ENCODE results near the gene ZNF30. TPM values are rescaled to one million over a fixed set of nuclear protein-coding genes. Genes with fewer than 3 reads are reported as not detected.

The ZNF30 gene
- total and polyA plus RNA-seq, 2 experiments from 2014 or later = 1.1 to 3.2 TPM

- no peak overlapping the region for H3K27ac ChIP-seq
- H3K36me3 ChIP-seq (replicated peaks; ENCODE audit: insufficient read depth, low read depth) = no peaks in the 10 kb centered on the region
- H4K20me1 ChIP-seq (ENCODE audit: insufficient read depth, poor library complexity, severe bottlenecking) = no peaks in the 10 kb centered on the region
- H3K4me2 ChIP-seq = no peak overlapping the region
- no peak for DNase-seq (ENCODE audit: low spot score)
- 84% methylated on average over 12 of the region's 12 CpGs for WGBS (ENCODE audit: low lambda C conversion rate, missing lambda C conversion rate)
- TF ChIP-seq EZH2phosphoT487 (IDR thresholded peaks at IDR 0.05; ENCODE audit: low read depth, severe bottlenecking, unreplicated experiment) (no peak), EZH2 (IDR thresholded peaks at IDR 0.05; ENCODE audit: borderline replicate concordance) (no peak), CTCF (IDR thresholded peaks at IDR 0.05; ENCODE audit: poor library complexity) (no peak)
- H3K9me3 ChIP-seq (ENCODE audit: low read depth) = no peaks in the 10 kb centered on the region
- no peaks in the 10 kb centered on the region for H3K79me2 ChIP-seq
- no peaks in the 10 kb centered on the region for H3K27me3 ChIP-seq
- H3K9me2 ChIP-seq (replicated peaks; ENCODE audit: insufficient read depth) = no peaks in the 10 kb centered on the region
- no peaks in the 10 kb centered on the region for H3K4me1 ChIP-seq (ENCODE audit: insufficient read depth)
- H3K4me3 ChIP-seq = no peak overlapping the region
- no peak overlapping the region for H2AFZ ChIP-seq
These were observed 53.3 kb downstream of the ZNF30 start for GRCh38 chr19:34979819-34980640.

GRCh38 chr19:34982275-34982674 is 55.6 kb downstream of the ZNF30 start:
- Histone ChIP-seq H3K4me1 (ENCODE audit: insufficient read depth) (no peaks in the 10 kb centered on the region), H3K4me3 (no peak overlapping the region), H3K36me3 (replicated peaks; ENCODE audit: insufficient read depth, low read depth) (no peaks in the 10 kb centered on the region), H4K20me1 (ENCODE audit: insufficient read depth, poor library complexity, severe bottlenecking) (no peaks in the 10 kb centered on the region), H2AFZ (no peak overlapping the region), H3K4me2 (no peak overlapping the region), H3K27ac (no peak overlapping the region), H3K27me3 (no peaks in the 10 kb centered on the region), H3K9me3 (ENCODE audit: low read depth) (no peaks in the 10 kb centered on the region), H3K79me2 (no peaks in the 10 kb centered on the region), H3K9me2 (replicated peaks; ENCODE audit: insufficient read depth) (no peaks in the 10 kb centered on the region)
- WGBS (ENCODE audit: low lambda C conversion rate, missing lambda C conversion rate) = 79% methylated on average over 5 of the region's 5 CpGs
- no peak for DNase-seq (ENCODE audit: low spot score)
- no peak for TF ChIP-seq CTCF (IDR thresholded peaks at IDR 0.05; ENCODE audit: poor library complexity)
- TF ChIP-seq EZH2phosphoT487 (IDR thresholded peaks at IDR 0.05; ENCODE audit: low read depth, severe bottlenecking, unreplicated experiment) = no peak
- no peak for TF ChIP-seq EZH2 (IDR thresholded peaks at IDR 0.05; ENCODE audit: borderline replicate concordance)

- no peaks in the 10 kb centered on the region for H3K79me2 ChIP-seq
- H4K20me1 ChIP-seq (ENCODE audit: insufficient read depth, poor library complexity, severe bottlenecking) = no peaks in the 10 kb centered on the region
- no peak overlapping the region for H2AFZ ChIP-seq
- H3K4me1 ChIP-seq (ENCODE audit: insufficient read depth) = no peaks in the 10 kb centered on the region
- H3K9me3 ChIP-seq (ENCODE audit: low read depth) = no peaks in the 10 kb centered on the region
- 94% methylated on average over 4 of the region's 4 CpGs for WGBS (ENCODE audit: low lambda C conversion rate, missing lambda C conversion rate)
- TF ChIP-seq EZH2 (IDR thresholded peaks at IDR 0.05; ENCODE audit: borderline replicate concordance) = no peak
- no peak for TF ChIP-seq EZH2phosphoT487 (IDR thresholded peaks at IDR 0.05; ENCODE audit: low read depth, severe bottlenecking, unreplicated experiment)
- no peaks in the 10 kb centered on the region for H3K36me3 ChIP-seq (replicated peaks; ENCODE audit: insufficient read depth, low read depth)
- DNase-seq (ENCODE audit: low spot score) = no peak
- no peaks in the 10 kb centered on the region for H3K27me3 ChIP-seq
- no peak overlapping the region for H3K4me3 ChIP-seq
- no peaks in the 10 kb centered on the region for H3K9me2 ChIP-seq (replicated peaks; ENCODE audit: insufficient read depth)
- H3K27ac ChIP-seq = no peak overlapping the region
- no peak overlapping the region for H3K4me2 ChIP-seq
These were observed 57.1 kb downstream of the ZNF30 start for GRCh38 chr19:34983786-34984185.

- Histone ChIP-seq H3K79me2 (no peaks in the 10 kb centered on the region), H3K9me2 (replicated peaks; ENCODE audit: insufficient read depth) (no peaks in the 10 kb centered on the region), H3K4me3 (no peak overlapping the region), H2AFZ (no peak overlapping the region), H4K20me1 (ENCODE audit: insufficient read depth, poor library complexity, severe bottlenecking) (no peaks in the 10 kb centered on the region), H3K27me3 (no peaks in the 10 kb centered on the region), H3K4me2 (no peak overlapping the region), H3K27ac (no peak overlapping the region), H3K4me1 (ENCODE audit: insufficient read depth) (no peaks in the 10 kb centered on the region), H3K36me3 (replicated peaks; ENCODE audit: insufficient read depth, low read depth) (no peaks in the 10 kb centered on the region), H3K9me3 (ENCODE audit: low read depth) (no peaks in the 10 kb centered on the region)
- no peak for DNase-seq (ENCODE audit: low spot score)
- WGBS (ENCODE audit: low lambda C conversion rate, missing lambda C conversion rate) = 88% methylated on average over 3 of the region's 3 CpGs
- TF ChIP-seq EZH2 (IDR thresholded peaks at IDR 0.05; ENCODE audit: borderline replicate concordance) = no peak
- no peak for TF ChIP-seq EZH2phosphoT487 (IDR thresholded peaks at IDR 0.05; ENCODE audit: low read depth, severe bottlenecking, unreplicated experiment)
- TF ChIP-seq CTCF (IDR thresholded peaks at IDR 0.05; ENCODE audit: poor library complexity) = no peak
These were observed 57.6 kb downstream of the ZNF30 start for GRCh38 chr19:34984287-34984686.
